IPS-18a (cell line): Measurements from ENCODE around the gene SPSB4.

Experiments
- H3K27ac ChIP-seq: one replicate; pipeline ENCODE4 v1.5.1; 2013; ENCODE audit warnings: low read length
- H3K27me3 ChIP-seq: one replicate; pipeline ENCODE4 v1.6.1; 2013; ENCODE audit warnings: mild to moderate bottlenecking, low read length; ENCODE audit not compliant: control insufficient read depth, insufficient read depth
- H3K36me3 ChIP-seq: one replicate; pipeline ENCODE4 v1.6.1; 2013; ENCODE audit warnings: low read depth, low read length; ENCODE audit not compliant: control insufficient read depth
- H3K4me1 ChIP-seq: one replicate; pipeline ENCODE4 v1.6.1; 2013; ENCODE audit warnings: low read depth, low read length; ENCODE audit not compliant: control insufficient read depth
- H3K4me3 ChIP-seq: one replicate; pipeline ENCODE4 v1.5.1; 2013; ENCODE audit warnings: low read length
- H3K9ac ChIP-seq: one replicate; pipeline ENCODE4 v1.6.1; 2013; ENCODE audit warnings: mild to moderate bottlenecking, low read length, moderate library complexity
- H3K9me3 ChIP-seq: one replicate; pipeline ENCODE4 v1.6.1; 2013; ENCODE audit warnings: low read depth, low read length; ENCODE audit not compliant: control insufficient read depth

The SPSB4 gene

GRCh38 chr3:141080431-141080830, 29.3 kb downstream of the SPSB4 start:
- Histone ChIP-seq H3K4me1 (peaks cover 62% of the 10 kb centered on the region), H3K9me3 (no peaks in the 10 kb centered on the region), H3K4me3 (no peak overlapping the region), H3K27ac (no peak overlapping the region), H3K27me3 (no peaks in the 10 kb centered on the region), H3K36me3 (no peaks in the 10 kb centered on the region), H3K9ac (no peak overlapping the region)

DNA sequence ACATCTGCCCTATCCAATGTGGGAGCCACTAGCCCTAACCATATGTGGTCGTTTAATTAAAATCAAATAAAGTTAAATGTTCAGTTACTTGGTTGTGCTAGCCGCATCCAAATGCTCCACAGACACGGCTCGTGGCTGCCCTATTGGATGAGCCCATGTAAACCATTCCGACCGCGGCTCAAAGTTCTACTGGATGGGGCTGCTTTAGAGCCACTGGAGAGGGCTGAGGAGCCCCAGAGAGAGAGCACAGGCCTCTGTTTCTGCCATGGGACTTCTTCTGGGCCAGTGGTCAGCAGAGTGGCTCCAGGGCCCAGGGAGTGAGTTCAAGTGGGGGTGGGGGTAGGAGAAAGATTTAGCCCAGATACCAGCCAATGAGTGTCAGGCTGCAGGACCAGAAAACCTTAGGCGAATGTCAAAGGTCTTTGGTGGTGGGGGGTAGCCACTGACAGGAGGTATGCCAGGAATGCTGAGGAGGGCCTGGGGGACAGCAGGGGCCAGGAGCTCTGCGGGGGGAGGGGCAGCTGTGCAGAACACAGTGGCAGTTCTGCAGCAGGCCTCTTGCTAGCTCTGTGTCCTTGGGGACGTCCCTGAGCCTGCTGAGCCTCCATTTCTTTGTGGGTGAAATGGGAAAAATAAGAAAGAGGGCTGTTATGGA, 30.1 kb downstream of the SPSB4 start:
- no peak overlapping the region for H3K9ac ChIP-seq
- no peaks in the 10 kb centered on the region for H3K27me3 ChIP-seq
- peak overlapping the region; percentile 10 for H3K4me3 ChIP-seq
- H3K9me3 ChIP-seq = no peaks in the 10 kb centered on the region
- peaks cover 63% of the 10 kb centered on the region for H3K4me1 ChIP-seq
- H3K36me3 ChIP-seq = no peaks in the 10 kb centered on the region
- no peak overlapping the region for H3K27ac ChIP-seq

DNA sequence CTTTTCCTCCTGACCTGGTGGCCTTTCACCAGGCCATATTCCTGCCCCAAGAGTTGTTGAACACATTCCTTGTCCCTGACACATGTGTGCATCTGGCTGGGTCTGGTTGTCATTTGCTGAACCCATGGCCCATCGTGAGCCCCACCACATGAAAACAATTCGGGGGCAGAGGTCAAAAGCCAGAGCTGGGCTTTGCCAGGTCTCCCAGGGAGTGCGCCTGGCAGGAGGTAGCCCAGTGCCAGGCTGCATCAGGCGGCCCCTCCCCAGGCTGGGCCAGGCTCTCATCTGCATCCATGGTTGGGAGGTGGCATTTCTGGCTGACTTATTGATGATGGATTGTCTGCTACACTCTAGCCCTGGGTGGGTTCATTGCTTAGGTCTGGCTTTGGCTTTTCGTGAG, 30.9 kb downstream of the SPSB4 start:
- Histone ChIP-seq H3K4me1 (peaks cover 56% of the 10 kb centered on the region), H3K9me3 (no peaks in the 10 kb centered on the region), H3K27me3 (no peaks in the 10 kb centered on the region), H3K27ac (no peak overlapping the region), H3K4me3 (peak overlapping the region; percentile 10), H3K36me3 (no peaks in the 10 kb centered on the region), H3K9ac (no peak overlapping the region)

DNA sequence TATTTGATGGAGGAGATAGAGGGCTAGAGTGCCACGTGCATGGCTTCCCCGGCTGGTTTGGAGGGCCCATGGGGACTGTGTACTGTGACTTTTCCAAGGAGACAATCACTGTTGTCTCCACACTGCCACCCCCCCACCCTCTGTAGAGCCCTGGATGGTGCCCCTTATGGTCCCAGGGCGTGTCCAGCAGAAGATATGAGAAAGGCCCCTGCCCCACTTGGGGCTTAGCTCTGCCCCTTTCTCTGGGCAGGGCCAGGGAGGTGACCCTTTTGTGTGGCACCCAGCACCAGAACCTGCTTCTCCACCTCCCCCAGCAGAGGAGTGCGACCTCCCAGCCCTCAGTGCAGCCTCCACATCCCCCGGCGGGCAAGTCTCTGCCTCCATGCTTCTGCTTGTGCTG, 32.1 kb downstream of the SPSB4 start:
- H3K9ac ChIP-seq = no peak overlapping the region
- no peak overlapping the region for H3K27ac ChIP-seq
- no peaks in the 10 kb centered on the region for H3K27me3 ChIP-seq
- no peaks in the 10 kb centered on the region for H3K9me3 ChIP-seq
- H3K36me3 ChIP-seq = no peaks in the 10 kb centered on the region
- peaks cover 44% of the 10 kb centered on the region for H3K4me1 ChIP-seq
- H3K4me3 ChIP-seq = no peak overlapping the region

DNA sequence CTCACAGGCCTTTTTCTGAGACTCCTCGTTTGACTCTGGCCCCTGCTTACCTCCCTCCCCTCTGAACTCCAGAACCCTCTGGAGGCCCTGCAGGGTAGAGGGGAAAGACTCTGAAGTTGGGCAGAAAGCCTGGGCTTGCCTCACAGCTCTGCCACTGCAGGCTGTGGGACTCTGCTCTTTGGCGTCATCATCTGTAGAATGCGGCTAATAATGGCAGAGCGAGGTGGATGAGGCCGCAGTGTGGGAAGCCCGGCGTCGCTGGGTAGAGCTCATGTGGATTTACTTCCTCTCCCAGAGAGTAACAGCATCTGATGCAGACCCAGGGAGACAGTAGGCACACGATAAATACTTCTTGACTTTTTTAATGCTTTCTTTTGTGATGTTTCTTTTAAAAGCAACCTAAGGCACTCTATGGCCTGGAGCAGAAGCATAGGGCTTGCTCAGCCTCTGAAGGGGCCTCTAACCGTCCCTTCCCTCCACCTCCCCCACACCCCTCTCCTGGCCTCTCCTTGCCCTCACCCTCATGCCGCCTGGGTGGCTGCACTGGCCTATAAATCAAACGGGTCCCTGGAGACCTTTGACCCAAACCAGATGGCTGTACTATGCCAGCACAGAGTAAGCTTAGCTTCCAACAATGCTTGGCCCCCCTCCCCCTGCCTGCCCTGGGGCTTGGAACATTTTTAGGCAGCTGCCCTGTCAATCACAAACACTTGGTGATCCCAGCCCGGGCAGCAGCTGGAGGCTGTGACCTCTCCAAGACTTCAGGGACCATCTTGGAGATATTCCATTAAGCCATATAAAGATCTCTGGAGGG, 32.9 kb downstream of the SPSB4 start:
- H3K9me3 ChIP-seq = no peaks in the 10 kb centered on the region

GRCh38 chr3:141085343-141086070, 34.4 kb downstream of the SPSB4 start:
- Histone ChIP-seq H3K9ac (no peak overlapping the region), H3K27ac (no peak overlapping the region), H3K4me3 (no peak overlapping the region), H3K9me3 (no peaks in the 10 kb centered on the region), H3K27me3 (no peaks in the 10 kb centered on the region), H3K4me1 (peaks cover 44% of the 10 kb centered on the region), H3K36me3 (no peaks in the 10 kb centered on the region)

More for the DNA sequence above, 32.9 kb downstream of the SPSB4 start:
- peaks cover 40% of the 10 kb centered on the region for H3K4me1 ChIP-seq
- H3K27me3 ChIP-seq = no peaks in the 10 kb centered on the region
- no peak overlapping the region for H3K9ac ChIP-seq
- H3K4me3 ChIP-seq = no peak overlapping the region
- no peaks in the 10 kb centered on the region for H3K36me3 ChIP-seq
- no peak overlapping the region for H3K27ac ChIP-seq

- Histone ChIP-seq H3K27ac (no peak overlapping the region), H3K27me3 (no peaks in the 10 kb centered on the region), H3K4me1 (peaks cover 38% of the 10 kb centered on the region), H3K36me3 (no peaks in the 10 kb centered on the region), H3K4me3 (no peak overlapping the region), H3K9ac (no peak overlapping the region), H3K9me3 (no peaks in the 10 kb centered on the region)
Measured at GRCh38 chr3:141086188-141086587, 35.0 kb downstream of the SPSB4 start.

GRCh38 chr3:141087076-141087777, 36.1 kb downstream of the SPSB4 start:
- H3K36me3 ChIP-seq = no peaks in the 10 kb centered on the region
- H3K9me3 ChIP-seq = no peaks in the 10 kb centered on the region
- no peak overlapping the region for H3K9ac ChIP-seq
- H3K27me3 ChIP-seq = no peaks in the 10 kb centered on the region
- no peak overlapping the region for H3K4me3 ChIP-seq
- peaks cover 36% of the 10 kb centered on the region for H3K4me1 ChIP-seq
- no peak overlapping the region for H3K27ac ChIP-seq

DNA sequence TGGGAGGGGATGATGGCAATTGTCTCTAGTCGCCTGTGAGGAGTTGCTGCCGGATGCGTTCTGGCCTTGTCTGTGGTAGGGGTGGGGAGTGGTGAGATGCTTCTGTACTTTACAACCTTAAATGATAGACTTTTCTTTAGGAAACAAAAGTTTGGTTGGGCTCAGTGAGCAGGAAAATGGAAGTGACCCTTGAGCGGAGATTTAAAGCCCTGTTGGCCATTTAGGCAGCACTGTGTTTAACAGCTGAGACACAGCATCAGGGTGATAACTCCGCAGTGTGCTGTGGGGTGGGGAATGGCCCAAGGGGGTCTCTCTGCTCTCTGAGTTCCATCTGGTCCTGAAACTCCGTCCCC, 36.6 kb downstream of the SPSB4 start:
- Histone ChIP-seq H3K9me3 (no peaks in the 10 kb centered on the region), H3K36me3 (no peaks in the 10 kb centered on the region), H3K4me3 (no peak overlapping the region), H3K27me3 (no peaks in the 10 kb centered on the region), H3K9ac (no peak overlapping the region), H3K27ac (no peak overlapping the region), H3K4me1 (peaks cover 34% of the 10 kb centered on the region)

DNA sequence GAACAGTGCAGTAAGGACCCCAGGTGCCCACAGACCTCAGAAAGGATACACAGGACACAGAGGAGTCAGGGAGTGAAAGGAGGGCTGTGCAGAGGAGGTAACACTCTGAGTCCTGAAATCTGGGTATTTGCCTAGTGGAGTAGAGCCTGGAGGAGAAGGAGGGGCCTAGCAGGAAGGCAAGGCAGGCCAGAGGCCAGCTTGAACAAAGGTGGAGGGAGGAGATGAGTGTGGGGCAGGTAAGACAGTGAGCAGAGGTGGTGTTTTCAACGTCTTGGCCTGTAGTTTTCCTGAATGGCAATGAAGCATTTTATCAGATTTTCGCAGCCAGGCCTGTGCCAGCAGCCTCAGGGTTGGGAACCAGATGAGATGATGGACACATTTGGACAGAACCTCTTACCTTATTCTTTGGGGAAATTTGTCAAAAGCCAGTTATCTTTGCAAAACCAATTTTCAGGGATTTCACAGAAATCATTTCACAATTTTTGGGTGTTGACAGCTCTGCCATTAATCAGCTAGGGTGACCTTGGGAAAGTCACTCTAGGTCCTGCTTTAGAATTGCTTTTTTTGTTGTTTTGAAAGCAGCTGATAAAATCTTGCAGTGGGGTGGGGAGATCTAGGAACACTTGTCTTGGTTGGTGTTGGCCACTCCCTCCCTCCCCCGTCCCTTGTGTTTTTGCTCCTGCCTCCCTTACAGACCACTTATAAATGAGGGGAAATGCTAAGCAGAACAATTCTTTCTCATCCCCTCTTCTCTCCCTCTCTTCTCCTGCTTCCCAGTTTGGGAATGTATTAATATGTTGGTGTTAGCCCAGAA, 38.4 kb downstream of the SPSB4 start:
- Histone ChIP-seq H3K9me3 (no peaks in the 10 kb centered on the region), H3K9ac (no peak overlapping the region), H3K27ac (no peak overlapping the region), H3K36me3 (no peaks in the 10 kb centered on the region), H3K27me3 (no peaks in the 10 kb centered on the region), H3K4me3 (no peak overlapping the region), H3K4me1 (peaks cover 25% of the 10 kb centered on the region)

- Histone ChIP-seq H3K36me3 (no peaks in the 10 kb centered on the region), H3K4me1 (peaks cover 23% of the 10 kb centered on the region), H3K9me3 (no peaks in the 10 kb centered on the region), H3K27ac (no peak overlapping the region), H3K27me3 (no peaks in the 10 kb centered on the region), H3K4me3 (no peak overlapping the region), H3K9ac (no peak overlapping the region)
Measured at GRCh38 chr3:141091426-141091825, 40.3 kb downstream of the SPSB4 start.
